ENCODE measurements around the gene SPNS2. TPM values are rescaled to one million over a fixed set of nuclear protein-coding genes. Genes with fewer than 3 reads are reported as not detected.

SPNS2 gene
- total RNA-seq, 2 experiments from 2014 or later, result 0.33 to 0.53 TPM

GRCh38 chr17:4565209-4566141, 66.8 kb downstream of the SPNS2 start:
- peak in 12 of 14 experiments; percentile 14 to 81 (median 30) for DNase-seq
- ChIA-PET POLR2A (interaction anchor here (0.9 to 1.5 kb wide), 2 partner anchors 12 to 138 kb away, joined by 3 read pairs; partner anchors contain the start of gene PELP1), CTCF (interaction anchor here (0.7 to 1.3 kb wide), 8 partner anchors 8 to 561 kb away, joined by 3 to 4 read pairs (median 3); partner anchors contain the start of genes ARRB2, CHRNE and MYBBP1A)
- peak; percentile 92 for TF ChIP-seq CTCF (IDR thresholded peaks at IDR 0.05)
- H3K27ac Mint-ChIP-seq, result no peak overlapping the region
- peak; percentile 89 for ATAC-seq (ENCODE audit: poor library complexity)
- no peaks in the 10 kb centered on the region for H3K27me3 Mint-ChIP-seq
- Histone ChIP-seq H3K4me1 (ENCODE audit: insufficient read depth, low read length) (peaks cover 19% of the 10 kb centered on the region), H3K27ac (ENCODE audit: low read depth in 1 of 2, low read length in 2 of 2) (no peak overlapping the region), H3K36me3 (ENCODE audit: insufficient read depth, low read length) (no peaks in the 10 kb centered on the region), H3K27me3 (ENCODE audit: control insufficient read depth in 1 of 2, insufficient read depth in 2 of 2, low read length in 2 of 2) (no peaks in the 10 kb centered on the region), H3K4me3 (ENCODE audit: low read length) (no peak overlapping the region), H3K9me3 (ENCODE audit: control insufficient read depth in 1 of 2, insufficient read depth in 1 of 2, low read length in 2 of 2) (no peaks in the 10 kb centered on the region)
- H3K9me3 Mint-ChIP-seq, result no peaks in the 10 kb centered on the region
- peak overlapping the region; percentile 13 for H3K4me3 Mint-ChIP-seq
- intact Hi-C loops (cut with DNase I, micrococcal nuclease), result loop anchor here (1.0 to 5.0 kb wide), 6 partner anchors 59 to 337 kb away; partner anchors contain the start of gene CHRNE (in 1 of the 2)
- no peaks in the 10 kb centered on the region for H3K36me3 Mint-ChIP-seq (ENCODE audit: low read depth)
- peaks cover 31% of the 10 kb centered on the region for H3K4me1 Mint-ChIP-seq (ENCODE audit: low read depth)

- intact Hi-C loops (cut with DNase I, micrococcal nuclease), result loop anchor here (1.0 to 5.0 kb wide), 4 partner anchors 58 to 336 kb away; partner anchors contain the start of gene CHRNE (in 1 of the 2)
- no peak overlapping the region for H3K27ac ChIP-seq (ENCODE audit: low read depth in 1 of 2, low read length in 2 of 2)
- ChIA-PET CTCF (interaction anchor here (0.7 to 2.1 kb wide), 7 partner anchors 10 to 864 kb away, joined by 3 to 7 read pairs (median 4); partner anchors contain the start of gene MYBBP1A), POLR2A (interaction anchor here (1.5 to 2.1 kb wide), 2 partner anchors 11 to 137 kb away, joined by 3 to 7 read pairs; partner anchors contain the start of genes MYBBP1A and PELP1)
- no peaks in the 10 kb centered on the region for H3K27me3 ChIP-seq (ENCODE audit: control insufficient read depth in 1 of 2, insufficient read depth in 2 of 2, low read length in 2 of 2)
- no peak for ATAC-seq (ENCODE audit: poor library complexity)
- peaks cover 18% of the 10 kb centered on the region for H3K4me1 ChIP-seq (ENCODE audit: insufficient read depth, low read length)
- no peak overlapping the region for H3K4me3 ChIP-seq (ENCODE audit: low read length)
- no peaks in the 10 kb centered on the region for H3K36me3 Mint-ChIP-seq (ENCODE audit: low read depth)
- TF ChIP-seq CTCF (IDR thresholded peaks at IDR 0.05), result peak; percentile 65
- no peaks in the 10 kb centered on the region for H3K9me3 Mint-ChIP-seq
- H3K36me3 ChIP-seq (ENCODE audit: insufficient read depth, low read length), result no peaks in the 10 kb centered on the region
- no peak overlapping the region for H3K4me3 Mint-ChIP-seq
- H3K27me3 Mint-ChIP-seq, result no peaks in the 10 kb centered on the region
- peak in 8 of 14 experiments; percentile 17 to 66 (median 28) for DNase-seq
- no peaks in the 10 kb centered on the region for H3K9me3 ChIP-seq (ENCODE audit: control insufficient read depth in 1 of 2, insufficient read depth in 1 of 2, low read length in 2 of 2)
- H3K4me1 Mint-ChIP-seq (ENCODE audit: low read depth), result peaks cover 24% of the 10 kb centered on the region
- H3K27ac Mint-ChIP-seq, result no peak overlapping the region
Measured at GRCh38 chr17:4566785-4567184, 68.1 kb downstream of the SPNS2 start.

- Histone ChIP-seq H3K4me1 (ENCODE audit: insufficient read depth, low read length) (peaks cover 15% of the 10 kb centered on the region), H3K27ac (ENCODE audit: low read depth in 1 of 2, low read length in 2 of 2) (no peak overlapping the region), H3K36me3 (ENCODE audit: insufficient read depth, low read length) (no peaks in the 10 kb centered on the region), H3K4me3 (ENCODE audit: low read length) (no peak overlapping the region), H3K9me3 (ENCODE audit: control insufficient read depth in 1 of 2, insufficient read depth in 1 of 2, low read length in 2 of 2) (no peaks in the 10 kb centered on the region), H3K27me3 (ENCODE audit: control insufficient read depth in 1 of 2, insufficient read depth in 2 of 2, low read length in 2 of 2) (no peaks in the 10 kb centered on the region)
- ATAC-seq (ENCODE audit: poor library complexity) (no peak), DNase-seq (no peak)
- no peaks in the 10 kb centered on the region for H3K27me3 Mint-ChIP-seq
- H3K9me3 Mint-ChIP-seq, result no peaks in the 10 kb centered on the region
- H3K27ac Mint-ChIP-seq, result no peak overlapping the region
- H3K36me3 Mint-ChIP-seq (ENCODE audit: low read depth), result no peaks in the 10 kb centered on the region
- POLR2A ChIA-PET, result interaction anchor here (0.8 kb wide), 1 partner anchor 14 kb away, joined by 4 read pairs; the partner anchor contains the start of gene MYBBP1A
- no peak for TF ChIP-seq CTCF (IDR thresholded peaks at IDR 0.05)
- no peak overlapping the region for H3K4me3 Mint-ChIP-seq
- CTCF ChIA-PET, result no interaction called here
- intact Hi-C loops (cut with DNase I, micrococcal nuclease), result loop anchor here in 1 of 2 experiments (5.0 kb wide), 2 partner anchors 318 to 333 kb away; partner anchors contain the start of gene CHRNE
- peaks cover 22% of the 10 kb centered on the region for H3K4me1 Mint-ChIP-seq (ENCODE audit: low read depth)
Measured at GRCh38 chr17:4569591-4569990, 70.9 kb downstream of the SPNS2 start.

Measured in CD4-positive, alpha-beta T cell (primary cell).